ENCODE results near the gene RUBCNL.

RUBCNL gene

DNA sequence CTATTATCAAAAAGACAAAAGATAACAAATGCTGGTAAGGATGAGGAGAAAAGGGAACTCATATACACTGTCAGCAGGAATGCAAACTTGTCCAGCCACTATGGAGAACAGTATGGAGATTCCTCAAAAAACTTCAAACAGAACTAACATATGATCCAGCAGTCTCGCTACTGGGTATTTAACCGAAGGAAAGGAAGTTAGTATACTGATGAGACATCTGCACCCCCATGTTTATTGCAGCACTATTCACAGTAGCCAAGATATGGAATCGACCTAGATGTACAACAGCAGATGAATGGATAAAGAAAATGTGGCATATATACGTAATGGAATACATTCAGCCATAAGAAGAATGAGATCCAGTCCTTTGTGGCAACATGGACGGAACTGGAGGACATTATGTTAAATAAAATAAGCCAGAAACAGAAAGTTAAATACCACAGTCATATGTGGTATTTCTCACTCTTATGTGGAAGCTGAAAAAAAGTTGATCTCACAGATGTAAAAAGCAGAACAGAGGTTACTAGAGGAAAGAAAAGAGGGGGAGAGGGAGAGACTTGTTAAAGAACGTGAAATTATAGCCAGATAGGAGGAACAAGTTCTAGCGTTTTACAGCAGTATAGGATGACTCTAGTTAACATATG lies 83.2 kb downstream of the RUBCNL start:
- no peak for DNase-seq (ENCODE audit: low read depth)

GRCh38 chr13:46297361-46297811 lies 89.7 kb downstream of the RUBCNL start:
- peak; percentile 58 for DNase-seq (ENCODE audit: low read depth)

- peak; percentile 66 for DNase-seq (ENCODE audit: low read depth)
Measured at GRCh38 chr13:46296921-46297320, 90.1 kb downstream of the RUBCNL start.

DNA sequence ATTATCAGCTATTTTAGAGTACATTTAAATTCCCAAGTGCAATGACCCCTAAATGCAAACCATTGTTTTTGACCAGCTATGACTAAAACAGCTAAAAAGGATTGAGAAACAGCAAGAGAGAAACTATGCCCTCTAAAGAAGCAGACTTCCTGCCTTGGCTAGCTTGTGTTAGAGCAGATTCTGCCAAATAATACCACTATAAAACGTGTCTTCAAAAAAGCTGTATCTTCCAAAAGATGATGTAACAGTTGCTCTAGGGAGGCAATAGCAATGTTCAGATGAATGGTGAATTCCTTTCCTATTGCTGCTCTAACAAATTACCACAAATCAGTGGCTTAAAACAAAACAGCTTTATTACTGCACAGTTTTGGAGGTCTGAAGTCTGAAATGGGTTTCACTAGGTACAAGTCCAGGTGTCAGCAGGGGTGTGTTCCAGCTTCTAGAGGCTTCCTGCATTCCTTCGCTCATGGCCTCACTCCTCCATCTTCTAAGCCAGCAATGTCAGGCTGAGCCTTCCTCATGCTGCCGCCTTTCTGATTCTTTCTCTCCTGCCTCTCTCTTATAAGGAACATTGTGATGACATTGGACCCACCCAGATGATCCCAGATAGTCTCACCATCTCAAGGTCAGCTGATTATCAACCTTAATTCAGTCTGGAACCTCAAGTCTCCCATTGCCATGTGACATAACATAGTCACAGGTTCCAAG lies 90.8 kb downstream of the RUBCNL start:
- DNase-seq (ENCODE audit: low read depth): peak; percentile 91

DNA sequence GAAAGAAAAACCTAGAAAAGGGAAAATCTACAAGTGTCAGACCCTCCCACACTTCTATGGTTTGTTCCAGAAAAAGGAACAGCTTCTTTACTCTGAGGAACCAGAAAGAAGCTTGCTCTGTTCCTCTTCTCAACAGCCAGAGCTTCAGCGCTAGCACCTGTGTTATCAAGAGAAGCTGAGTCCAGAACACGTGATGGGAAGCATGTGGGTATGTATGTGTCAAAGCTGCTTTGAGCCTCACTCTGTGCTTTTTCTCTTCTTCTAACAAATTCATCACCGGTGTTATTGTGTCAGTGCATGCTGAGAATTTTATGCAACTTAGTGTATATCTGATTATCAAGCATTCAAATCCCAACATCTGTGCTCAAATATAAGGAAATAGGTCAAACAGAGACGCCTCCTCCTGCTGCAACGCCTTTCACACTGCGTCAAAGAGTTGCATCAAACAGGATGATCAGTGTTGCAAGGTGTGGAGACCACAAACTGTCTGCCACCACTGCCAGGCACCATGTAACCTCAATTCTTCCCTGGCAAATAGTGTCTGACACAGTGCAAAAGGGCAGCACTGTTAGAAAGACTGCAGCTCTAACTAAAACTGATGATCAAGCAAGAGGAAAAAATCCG lies 91.4 kb downstream of the RUBCNL start:
- DNase-seq (ENCODE audit: low read depth): peak; percentile 55

DNA sequence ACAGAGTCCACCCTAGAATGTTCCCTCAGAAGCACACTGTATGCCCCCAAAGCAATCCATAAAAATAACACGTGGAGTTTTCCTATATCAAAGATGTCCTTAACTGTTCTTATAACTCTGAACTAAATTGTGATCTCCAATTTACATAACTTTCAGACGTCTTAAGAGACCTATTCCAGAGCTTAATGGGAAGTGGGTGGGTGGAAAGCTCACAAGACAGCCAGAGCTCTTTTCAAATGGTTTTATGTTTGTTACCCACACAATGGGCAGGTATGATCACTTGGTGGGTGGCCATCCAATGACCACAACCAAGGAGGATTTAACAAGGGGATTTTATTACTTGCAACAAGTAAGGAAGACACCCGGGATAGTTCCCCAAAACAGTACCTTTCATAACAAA lies 93.6 kb downstream of the RUBCNL start:
- no peak for DNase-seq (ENCODE audit: low read depth)
